ENCODE results near the gene OTOF.

- TF ChIP-seq CTCF (IDR thresholded peaks at IDR 0.05) (no peak), POLR2A (IDR thresholded peaks at IDR 0.05) (no peak)
Measured at GRCh38 chr2:26472821-26473655, 4.9 kb downstream of the OTOF start.
